ENCODE measurements around the gene TCF7L2. TPM values are rescaled to one million over a fixed set of nuclear protein-coding genes. Genes with fewer than 3 reads are reported as not detected.

The TCF7L2 gene
- total and polyA plus RNA-seq, 2 donors (not counting 1 experiment from before 2014, with no cell fraction given) = 3.4 to 5.0 TPM

GRCh38 chr10:113003052-113003451 lies 53.0 kb downstream of the TCF7L2 start:
- Histone ChIP-seq H3K9ac (ENCODE audit: insufficient read depth, low read length) (no peak overlapping the region), H3K27ac (ENCODE audit: insufficient read depth, low read length) (no peak overlapping the region), H3K27me3 (ENCODE audit: control insufficient read depth, insufficient read depth, low read length) (no peaks in the 10 kb centered on the region), H3K4me2 (ENCODE audit: extremely low read depth, insufficient read depth, low read length) (no peak overlapping the region), H3K79me2 (ENCODE audit: control insufficient read depth, insufficient read depth, low read length) (no peaks in the 10 kb centered on the region), H3K4me1 (ENCODE audit: control insufficient read depth, extremely low read depth, insufficient read depth, low read length) (no peaks in the 10 kb centered on the region), H3K9me3 (ENCODE audit: control insufficient read depth, insufficient read depth, low read depth, low read length) (no peaks in the 10 kb centered on the region), H3K4me3 (replicated peaks in 1 of 4; ENCODE audit: control extremely low read depth in 1 of 4, insufficient read depth in 1 of 4, low read depth in 3 of 4, low read length in 4 of 4) (no peak overlapping the region), H3K36me3 (ENCODE audit: control insufficient read depth, insufficient read depth, low read length) (no peaks in the 10 kb centered on the region), H2AFZ (ENCODE audit: low read length) (no peak overlapping the region), H4K20me1 (ENCODE audit: control insufficient read depth, extremely low read depth, insufficient read depth, low read length) (no peaks in the 10 kb centered on the region)
- TF ChIP-seq CTCF (conservative IDR thresholded peaks at IDR 0.05 in 1 of 2, IDR thresholded peaks at IDR 0.05 in 1 of 2; ENCODE audit: low read depth in 1 of 2, low read length in 2 of 2) (no peak), EZH2 (IDR thresholded peaks at IDR 0.05; ENCODE audit: low read length, missing control alignments) (no peak)
- DNase-seq (ENCODE audit: low read depth in 2 of 2) = no peak

DNA sequence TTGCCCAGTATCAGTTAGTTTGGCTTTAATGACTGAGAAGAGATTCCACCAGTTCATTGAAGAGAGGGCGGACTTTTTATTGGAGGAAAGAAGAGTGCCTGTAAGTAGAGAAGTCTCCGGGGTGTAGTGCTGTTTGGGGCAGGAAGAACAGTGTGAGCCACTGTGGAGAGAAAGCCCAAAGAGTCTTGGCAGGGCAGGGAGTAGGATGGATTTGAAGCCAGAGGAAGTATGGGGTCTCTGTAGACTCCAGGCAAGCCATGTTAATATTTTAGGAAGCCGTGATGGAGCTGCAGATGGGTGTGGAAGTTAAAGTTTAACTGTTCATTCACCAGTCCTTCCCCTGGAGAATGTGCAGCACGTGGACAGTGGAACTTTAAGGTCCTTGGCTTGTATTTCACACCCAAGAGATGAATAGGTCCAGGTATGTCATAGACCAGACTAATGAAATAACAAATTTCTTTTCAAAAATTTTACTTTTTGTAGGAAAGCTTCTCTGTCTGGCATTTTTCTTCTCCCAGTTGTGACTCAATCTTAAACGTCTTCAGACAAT lies 54.1 kb downstream of the TCF7L2 start:
- no peaks in the 10 kb centered on the region for H3K4me1 ChIP-seq (ENCODE audit: control insufficient read depth, extremely low read depth, insufficient read depth, low read length)
- H3K27me3 ChIP-seq (ENCODE audit: control insufficient read depth, insufficient read depth, low read length) = no peaks in the 10 kb centered on the region
- no peaks in the 10 kb centered on the region for H3K36me3 ChIP-seq (ENCODE audit: control insufficient read depth, insufficient read depth, low read length)
- no peak overlapping the region for H3K4me3 ChIP-seq (replicated peaks in 1 of 4; ENCODE audit: control extremely low read depth in 1 of 4, insufficient read depth in 1 of 4, low read depth in 3 of 4, low read length in 4 of 4)
- H3K9me3 ChIP-seq (ENCODE audit: control insufficient read depth, insufficient read depth, low read depth, low read length) = no peaks in the 10 kb centered on the region
- no peaks in the 10 kb centered on the region for H4K20me1 ChIP-seq (ENCODE audit: control insufficient read depth, extremely low read depth, insufficient read depth, low read length)
- H3K79me2 ChIP-seq (ENCODE audit: control insufficient read depth, insufficient read depth, low read length) = peaks cover under 1% of the 10 kb centered on the region
- no peak overlapping the region for H3K4me2 ChIP-seq (ENCODE audit: extremely low read depth, insufficient read depth, low read length)
- no peak for TF ChIP-seq EZH2 (IDR thresholded peaks at IDR 0.05; ENCODE audit: low read length, missing control alignments)
- TF ChIP-seq CTCF (conservative IDR thresholded peaks at IDR 0.05 in 1 of 2, IDR thresholded peaks at IDR 0.05 in 1 of 2; ENCODE audit: low read depth in 1 of 2, low read length in 2 of 2) = no peak
- no peak overlapping the region for H3K27ac ChIP-seq (ENCODE audit: insufficient read depth, low read length)
- no peak overlapping the region for H2AFZ ChIP-seq (ENCODE audit: low read length)
- H3K9ac ChIP-seq (ENCODE audit: insufficient read depth, low read length) = no peak overlapping the region
- no peak for DNase-seq (ENCODE audit: low read depth in 2 of 2)

- no peaks in the 10 kb centered on the region for H3K27me3 ChIP-seq (ENCODE audit: control insufficient read depth, insufficient read depth, low read length)
- H3K9me3 ChIP-seq (ENCODE audit: control insufficient read depth, insufficient read depth, low read depth, low read length) = no peaks in the 10 kb centered on the region
- H3K79me2 ChIP-seq (ENCODE audit: control insufficient read depth, insufficient read depth, low read length) = peaks cover 3% of the 10 kb centered on the region
- no peak overlapping the region for H3K4me3 ChIP-seq (replicated peaks in 1 of 4; ENCODE audit: control extremely low read depth in 1 of 4, insufficient read depth in 1 of 4, low read depth in 3 of 4, low read length in 4 of 4)
- no peak overlapping the region for H2AFZ ChIP-seq (ENCODE audit: low read length)
- no peaks in the 10 kb centered on the region for H3K36me3 ChIP-seq (ENCODE audit: control insufficient read depth, insufficient read depth, low read length)
- no peaks in the 10 kb centered on the region for H4K20me1 ChIP-seq (ENCODE audit: control insufficient read depth, extremely low read depth, insufficient read depth, low read length)
- H3K9ac ChIP-seq (ENCODE audit: insufficient read depth, low read length) = no peak overlapping the region
- H3K4me1 ChIP-seq (ENCODE audit: control insufficient read depth, extremely low read depth, insufficient read depth, low read length) = no peaks in the 10 kb centered on the region
- no peak overlapping the region for H3K4me2 ChIP-seq (ENCODE audit: extremely low read depth, insufficient read depth, low read length)
- no peak for TF ChIP-seq EZH2 (IDR thresholded peaks at IDR 0.05; ENCODE audit: low read length, missing control alignments)
- TF ChIP-seq CTCF (conservative IDR thresholded peaks at IDR 0.05 in 1 of 2, IDR thresholded peaks at IDR 0.05 in 1 of 2; ENCODE audit: low read depth in 1 of 2, low read length in 2 of 2) = no peak
- no peak overlapping the region for H3K27ac ChIP-seq (ENCODE audit: insufficient read depth, low read length)
- DNase-seq (ENCODE audit: low read depth in 2 of 2) = no peak
These were observed 55.3 kb downstream of the TCF7L2 start for GRCh38 chr10:113005380-113005779.
